NCI-H226 (cell line): Measurements from ENCODE around the gene ERMN.
"Not testable (repeated sequence)": the region's sequence is repeated elsewhere in the genome, so short reads cannot be mapped to it uniquely, and the experiment has no call there.

Experiments used
- DNase-seq: peaks from one replicate; pipeline ENCODE4 v3.0.0-alpha.2; 2015

The ERMN gene

DNA sequence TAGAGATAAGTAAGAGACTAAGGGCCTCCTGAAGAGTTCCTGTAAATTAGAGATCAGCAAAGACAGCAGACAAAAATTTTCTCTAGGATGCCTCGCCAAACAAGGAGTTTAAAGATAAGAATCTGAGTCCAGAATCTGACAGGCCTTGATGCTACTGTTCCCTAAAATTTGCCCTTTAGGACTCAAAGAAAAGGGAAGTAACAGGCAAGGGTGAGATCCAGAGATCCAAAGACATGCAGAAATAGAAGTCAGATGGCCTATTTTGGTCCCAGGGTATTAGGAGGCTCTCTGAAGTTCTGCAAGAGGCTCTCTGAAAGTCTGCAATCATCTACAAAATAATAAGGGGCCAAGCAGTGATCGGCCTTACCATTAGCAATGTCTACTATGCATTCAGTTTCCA, 35.1 kb downstream of the ERMN start:
- DNase-seq, result no peak

DNA sequence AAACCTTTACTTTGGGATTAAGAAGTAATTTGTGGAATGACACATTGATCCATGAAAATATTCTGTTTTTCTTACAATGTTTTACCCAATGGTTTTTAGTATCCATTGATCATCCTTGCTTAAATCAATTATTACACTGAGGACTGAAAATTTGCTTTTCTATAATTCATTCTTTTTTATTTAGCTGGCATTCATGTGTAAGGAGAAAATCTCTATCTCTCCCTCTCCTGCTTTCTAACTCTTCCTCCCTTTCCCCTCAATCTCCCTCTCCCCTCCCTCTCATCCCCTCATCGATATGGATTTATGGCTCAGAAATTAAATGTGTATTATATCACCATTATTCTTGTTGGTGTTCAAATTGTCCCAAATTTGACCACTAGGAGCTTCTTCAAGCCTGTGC, 38.5 kb downstream of the ERMN start:
- DNase-seq, result no peak

DNA sequence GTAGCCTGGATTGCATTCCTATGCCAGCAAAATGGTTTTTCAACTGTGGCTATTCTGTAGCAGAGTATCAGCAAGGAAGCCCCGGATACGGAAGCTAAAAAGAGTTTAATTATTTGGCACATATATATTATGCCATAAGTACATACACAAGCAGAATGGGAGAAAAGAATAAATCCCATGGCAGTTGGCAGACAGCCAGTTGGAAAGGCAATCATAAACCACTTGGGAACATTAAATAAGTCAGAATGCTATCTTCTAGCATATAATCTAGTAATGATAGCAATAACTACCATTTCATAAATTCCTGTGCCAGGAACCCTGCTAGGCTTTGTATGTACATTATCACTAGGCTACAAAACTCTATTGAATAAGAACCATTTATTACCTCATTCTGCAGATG, 42.2 kb downstream of the ERMN start:
- DNase-seq, result no peak

DNA sequence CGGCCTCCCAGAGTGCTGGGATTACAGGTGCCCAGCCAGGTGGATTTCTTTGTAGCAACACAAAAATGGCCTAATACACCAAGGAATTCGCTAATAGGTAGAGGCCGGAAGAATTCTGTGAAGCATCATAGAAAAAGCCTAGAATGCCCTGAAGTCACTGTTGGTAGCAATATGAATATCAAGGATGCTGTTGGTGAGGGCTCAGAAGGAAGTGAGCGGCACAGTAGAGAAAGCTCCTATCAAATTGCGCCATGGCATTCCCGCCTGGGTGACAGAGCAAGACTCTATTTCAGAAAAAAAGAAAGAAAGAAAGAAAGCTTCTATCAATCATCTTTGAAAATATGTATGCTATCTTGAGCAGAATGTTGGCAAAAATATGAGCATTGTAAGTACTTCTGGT, 44.3 kb downstream of the ERMN start:
- no peak for DNase-seq

DNA sequence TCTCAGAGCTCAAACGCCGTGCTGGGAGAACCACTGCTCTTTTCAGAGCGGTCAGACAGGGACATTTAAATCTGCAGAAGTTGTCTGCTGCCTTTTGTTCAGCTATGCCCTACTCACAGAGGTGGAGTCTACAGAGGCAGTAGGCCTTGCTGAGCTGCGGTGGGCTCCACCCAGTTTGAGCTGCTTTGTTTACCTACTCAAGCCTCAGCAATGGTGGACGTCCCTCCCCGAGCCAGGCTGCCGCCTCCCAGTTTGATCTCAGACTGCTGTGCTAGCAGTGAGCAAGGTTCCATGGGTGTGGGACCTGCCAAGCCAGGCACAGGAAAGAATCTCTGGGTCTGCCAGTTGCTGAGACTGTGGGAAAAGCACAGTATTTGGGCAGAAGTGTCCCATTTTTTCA, 46.3 kb downstream of the ERMN start:
- DNase-seq, result not testable (repeated sequence)

DNA sequence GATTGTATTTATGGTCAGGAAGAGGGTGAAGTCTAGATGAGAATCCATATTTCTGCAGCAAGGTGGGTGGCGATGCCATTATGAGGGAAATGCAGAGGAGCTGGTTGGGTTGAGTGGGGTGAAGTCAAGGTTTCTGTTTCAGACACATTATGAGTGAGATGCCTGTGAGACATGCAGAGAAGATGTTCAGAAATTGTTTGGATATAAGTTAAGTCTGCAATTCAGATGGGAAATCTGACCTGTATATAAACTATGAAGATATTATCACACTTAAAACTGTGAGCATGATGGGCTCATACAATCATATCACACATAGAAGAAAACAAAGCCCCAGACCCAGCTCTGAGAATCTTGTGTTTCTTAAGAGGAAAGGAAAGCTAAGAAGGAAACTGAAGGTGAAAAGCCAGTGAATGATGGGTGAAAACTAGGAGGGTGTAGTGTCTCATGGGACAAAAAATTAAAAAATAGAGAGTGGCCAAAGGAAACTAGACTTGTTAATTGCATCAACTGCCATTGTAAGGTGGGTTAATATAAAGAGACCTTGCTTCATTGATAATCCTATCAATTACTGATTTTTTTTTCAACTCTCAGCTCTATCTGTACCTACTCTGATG, 53.9 kb downstream of the ERMN start:
- no peak for DNase-seq

DNA sequence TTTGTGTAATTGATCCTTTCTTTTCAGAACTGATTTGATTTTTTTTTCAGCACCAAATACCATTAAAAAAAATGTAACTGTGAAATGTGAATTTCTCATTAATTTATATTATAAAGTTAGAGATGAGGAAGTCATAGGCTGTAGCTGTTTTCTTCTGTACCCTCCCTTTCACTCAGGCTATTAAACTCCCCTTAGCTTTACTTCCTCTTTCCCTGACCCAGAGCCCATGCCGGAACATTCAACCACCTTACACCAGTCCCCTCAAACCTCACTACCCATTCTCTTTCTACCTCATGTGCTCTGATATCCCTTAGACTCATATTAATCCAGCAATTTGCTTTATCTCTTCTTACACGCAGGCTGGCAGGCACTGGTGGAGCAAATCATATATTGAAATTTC, 55.7 kb downstream of the ERMN start:
- no peak for DNase-seq

DNA sequence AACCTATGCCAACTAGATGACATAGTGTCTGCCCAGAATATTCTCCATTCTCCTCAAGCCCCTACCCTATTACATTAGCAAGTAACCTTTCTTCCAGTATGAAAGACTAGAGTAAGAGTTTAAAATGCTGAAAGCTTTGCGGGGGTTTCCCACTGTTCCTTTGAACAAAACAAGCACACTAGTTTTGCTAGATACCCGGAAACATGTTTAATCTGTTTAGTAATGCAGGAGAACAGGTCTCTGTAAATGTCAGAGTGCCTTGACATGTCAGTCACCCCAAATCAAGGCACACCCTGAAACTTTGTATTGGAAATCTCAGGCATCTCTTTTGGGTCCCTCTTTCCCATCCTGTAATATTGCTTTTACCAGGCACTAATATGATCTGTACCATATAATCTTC, 56.6 kb downstream of the ERMN start:
- DNase-seq, result no peak
